GM18511 (cell line): ENCODE results near the gene MVB12B.

Experiments used
- ATAC-seq: cut with Tn5 transposase; IDR thresholded peaks from one replicate; pipeline ENCODE4 v1.9.1; 2021; ENCODE audit warnings: mild to moderate bottlenecking, moderate library complexity; ENCODE audit not compliant: unreplicated experiment

Gene MVB12B

DNA sequence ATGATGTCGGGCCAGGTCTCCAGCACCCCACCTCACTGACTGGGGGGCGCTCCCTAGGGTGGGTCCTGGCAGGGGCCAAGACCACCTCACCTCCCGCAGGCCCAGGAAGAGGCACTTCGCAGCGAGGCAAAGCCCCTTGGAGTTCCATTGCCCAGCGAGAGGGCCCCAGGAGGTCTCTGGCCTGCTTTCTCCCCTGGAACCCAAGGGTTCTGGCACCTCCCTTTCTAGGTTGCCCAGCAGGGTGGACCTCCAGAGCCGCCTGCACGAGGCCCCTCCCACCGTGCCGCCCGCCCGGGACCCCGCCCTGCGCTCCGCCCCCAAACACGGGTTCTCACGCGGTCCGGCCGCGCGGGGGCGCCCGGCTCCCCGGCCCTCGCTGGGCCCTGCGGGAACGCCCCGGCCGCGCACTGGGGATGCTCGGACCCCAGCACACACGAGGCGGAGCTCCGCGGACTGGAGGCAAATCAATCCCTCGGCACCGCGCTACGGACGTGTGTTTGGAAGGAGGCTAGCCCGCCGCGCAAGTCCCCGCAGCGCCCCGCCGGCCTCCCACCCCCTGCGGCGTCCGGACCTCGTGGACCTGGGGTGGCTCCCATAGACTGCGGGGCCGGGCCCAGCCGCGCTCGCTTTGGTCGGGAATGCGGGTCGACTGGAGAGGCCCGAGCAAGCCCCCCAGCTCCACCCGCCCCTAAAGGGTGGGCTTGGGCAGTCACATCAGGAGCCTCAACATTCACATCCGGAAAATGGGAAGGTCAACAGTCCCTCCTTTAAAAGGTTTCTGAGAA, 187.6 kb downstream of the MVB12B start:
- no peak for ATAC-seq

DNA sequence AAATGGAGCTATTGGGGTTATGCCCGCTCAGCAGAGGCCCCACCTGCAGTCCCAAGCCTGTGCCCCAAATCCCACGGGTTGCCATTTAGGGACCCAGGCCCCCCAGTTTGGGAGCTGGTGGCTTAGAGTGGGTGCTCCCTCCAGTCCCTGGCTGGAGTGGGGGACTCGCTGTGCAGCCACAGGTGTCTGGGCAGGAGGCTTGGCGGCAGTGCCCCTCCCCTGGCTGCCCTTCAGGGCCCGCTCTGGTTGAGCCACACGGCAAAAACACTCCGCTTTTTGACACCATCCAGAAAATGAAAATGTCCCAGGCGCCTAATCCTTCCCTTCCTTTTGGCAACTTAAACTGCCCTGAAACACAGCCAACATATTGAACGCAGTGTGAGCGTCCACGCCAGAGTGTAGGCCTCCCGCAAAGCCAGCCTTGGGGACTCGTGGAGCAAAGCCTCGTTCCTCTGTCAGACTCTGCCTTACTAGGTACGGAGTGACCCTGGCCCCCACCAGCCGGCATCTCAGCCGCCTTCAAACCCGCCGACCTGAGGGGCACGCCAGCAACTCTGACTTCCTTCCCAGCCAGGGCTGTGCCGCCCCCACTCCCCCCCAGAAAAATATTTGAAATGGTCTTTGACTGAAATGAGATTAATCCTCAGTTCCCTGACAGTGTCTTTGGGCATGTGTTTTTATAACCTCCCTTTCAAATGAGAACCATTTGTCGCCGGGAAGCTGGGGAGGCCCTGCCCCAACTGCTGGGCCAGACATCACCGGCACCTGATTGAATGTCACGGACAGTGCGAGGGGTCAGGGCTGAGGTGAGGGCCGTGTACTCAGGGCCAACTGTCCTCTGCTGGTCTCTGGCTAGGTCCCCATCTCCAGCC, 188.6 kb downstream of the MVB12B start:
- ATAC-seq = no peak

DNA sequence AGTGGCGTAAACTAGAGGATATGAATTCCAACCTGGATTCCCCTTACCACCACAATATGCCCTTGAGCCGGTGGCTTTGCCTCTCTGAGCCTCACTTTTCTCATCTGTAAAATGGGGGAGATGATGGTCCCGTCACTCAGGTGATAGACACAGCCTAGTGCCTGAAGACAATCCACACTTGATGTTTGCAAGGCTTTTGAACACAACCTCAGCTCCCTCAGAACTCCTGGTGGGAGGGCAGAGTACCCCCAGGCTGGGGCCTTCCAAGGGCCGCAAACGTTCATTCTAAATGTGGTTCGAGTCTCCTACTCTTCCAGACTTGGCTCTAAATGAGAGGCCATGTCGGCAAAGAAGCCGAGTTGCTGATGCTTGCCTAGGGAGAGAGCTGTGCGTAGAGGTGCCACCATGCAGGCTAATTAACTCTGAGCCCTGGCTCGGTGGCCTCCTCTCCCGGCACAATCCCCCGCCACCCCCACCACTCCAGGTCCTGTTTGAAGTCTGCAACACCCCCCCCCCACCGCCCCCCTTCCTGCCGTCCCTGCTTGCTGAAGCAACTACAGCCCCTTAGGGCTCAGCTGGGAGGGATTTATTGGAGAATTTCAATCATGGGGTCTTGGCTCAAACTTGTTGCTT, 189.4 kb downstream of the MVB12B start:
- no peak for ATAC-seq

DNA sequence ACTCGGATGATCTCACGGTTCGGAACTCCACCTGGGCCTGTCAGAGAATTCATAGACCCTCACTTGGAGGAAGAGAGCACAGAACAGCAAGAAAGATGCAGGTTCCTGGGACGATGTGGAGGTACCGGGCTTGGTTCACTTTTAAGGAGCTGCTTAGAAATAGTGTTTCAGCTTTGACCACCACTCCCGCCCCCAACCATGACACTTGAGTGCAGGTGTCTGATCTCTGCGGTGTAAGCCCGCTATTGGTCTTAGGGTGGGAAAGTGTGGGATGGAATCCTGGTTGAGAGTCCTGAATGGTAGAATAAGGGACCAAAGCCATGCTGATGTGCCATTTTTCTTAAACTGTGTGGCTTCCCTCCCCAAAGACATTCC, 189.9 kb downstream of the MVB12B start:
- ATAC-seq = no peak

DNA sequence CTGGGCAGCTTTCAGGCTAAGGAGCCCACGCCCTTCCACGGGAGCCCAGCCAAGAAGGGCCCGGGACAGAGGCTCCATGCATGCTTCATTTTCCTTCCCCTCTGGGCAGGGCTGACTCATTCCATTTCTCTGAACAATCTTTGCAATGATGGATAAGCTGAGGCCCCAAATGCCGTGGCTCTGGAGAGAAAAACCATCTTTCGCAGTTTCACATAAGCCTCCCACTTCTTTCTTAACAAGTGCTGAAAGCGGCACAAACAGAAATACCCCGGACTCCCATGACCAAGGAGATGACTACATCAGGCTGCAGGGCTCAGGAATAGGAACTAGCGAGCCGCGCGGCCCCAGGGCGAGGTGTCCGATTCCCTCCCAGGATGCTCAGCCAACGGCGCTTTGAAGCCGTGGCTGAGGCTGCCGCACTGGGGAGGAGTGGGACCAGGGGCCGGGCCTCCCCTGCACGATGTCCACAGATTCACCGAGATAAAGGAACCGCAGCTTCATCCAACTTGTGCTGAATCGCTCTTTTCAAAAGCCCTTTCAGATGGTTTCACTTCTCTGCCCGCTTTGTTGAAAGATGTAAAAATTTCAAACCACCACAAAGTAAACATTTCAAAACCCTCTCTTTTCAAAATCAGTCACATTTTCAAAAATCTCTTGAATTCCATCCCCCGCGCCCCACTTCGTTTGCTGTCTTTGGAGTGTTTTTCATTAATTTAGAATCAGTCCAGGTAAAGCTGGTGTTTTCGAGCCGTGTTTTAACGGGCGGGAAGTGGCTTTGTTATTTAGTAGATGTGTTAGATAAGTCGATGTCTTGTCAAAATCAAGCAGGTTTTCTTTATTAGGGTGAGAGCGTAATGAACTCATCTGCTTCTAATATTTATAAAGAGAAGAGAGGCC, 190.6 kb downstream of the MVB12B start:
- peak; percentile 48 for ATAC-seq

DNA sequence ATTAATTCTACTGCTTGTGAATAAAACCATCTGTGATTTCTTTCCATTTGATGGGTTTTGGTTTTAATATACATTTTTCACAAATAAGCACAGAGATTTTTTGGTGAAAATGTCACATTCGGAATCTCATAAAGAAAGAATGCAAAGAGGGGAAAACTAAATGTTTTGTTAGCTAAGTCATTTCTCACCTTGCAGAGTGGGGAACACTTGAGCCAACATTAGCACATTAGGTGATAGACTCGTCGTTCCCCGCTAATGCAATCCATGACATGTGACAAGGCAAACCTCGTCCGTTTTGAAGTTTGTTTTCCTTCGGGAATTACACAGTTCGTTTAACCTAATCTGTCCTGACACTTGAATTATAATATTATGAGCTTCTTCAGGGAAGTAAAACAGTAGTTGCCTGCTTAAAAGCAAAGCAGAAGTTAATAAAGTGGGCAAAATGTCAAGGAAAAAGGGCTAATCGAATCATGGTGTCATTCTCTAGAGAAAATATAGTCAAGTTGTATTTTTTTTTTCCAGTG, 191.3 kb downstream of the MVB12B start:
- no peak for ATAC-seq

DNA sequence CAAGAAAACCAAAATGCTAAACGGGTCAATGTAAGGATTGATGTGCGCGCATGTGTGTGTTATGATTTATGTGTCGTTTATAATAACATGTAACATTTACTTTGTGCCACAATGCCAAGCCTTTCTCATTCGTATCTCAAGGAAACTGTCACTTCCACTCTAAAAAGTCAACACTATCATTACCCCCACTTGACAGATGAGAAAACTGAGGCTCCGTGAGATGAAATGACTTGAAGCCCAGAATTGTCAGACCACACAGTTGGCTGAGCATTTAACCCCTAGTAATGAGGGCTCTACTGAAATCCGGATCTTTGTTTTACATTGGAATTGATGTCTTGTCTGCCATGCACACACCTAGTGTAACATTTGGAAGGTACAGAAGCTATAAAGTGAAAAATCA, 192.1 kb downstream of the MVB12B start:
- ATAC-seq = no peak

DNA sequence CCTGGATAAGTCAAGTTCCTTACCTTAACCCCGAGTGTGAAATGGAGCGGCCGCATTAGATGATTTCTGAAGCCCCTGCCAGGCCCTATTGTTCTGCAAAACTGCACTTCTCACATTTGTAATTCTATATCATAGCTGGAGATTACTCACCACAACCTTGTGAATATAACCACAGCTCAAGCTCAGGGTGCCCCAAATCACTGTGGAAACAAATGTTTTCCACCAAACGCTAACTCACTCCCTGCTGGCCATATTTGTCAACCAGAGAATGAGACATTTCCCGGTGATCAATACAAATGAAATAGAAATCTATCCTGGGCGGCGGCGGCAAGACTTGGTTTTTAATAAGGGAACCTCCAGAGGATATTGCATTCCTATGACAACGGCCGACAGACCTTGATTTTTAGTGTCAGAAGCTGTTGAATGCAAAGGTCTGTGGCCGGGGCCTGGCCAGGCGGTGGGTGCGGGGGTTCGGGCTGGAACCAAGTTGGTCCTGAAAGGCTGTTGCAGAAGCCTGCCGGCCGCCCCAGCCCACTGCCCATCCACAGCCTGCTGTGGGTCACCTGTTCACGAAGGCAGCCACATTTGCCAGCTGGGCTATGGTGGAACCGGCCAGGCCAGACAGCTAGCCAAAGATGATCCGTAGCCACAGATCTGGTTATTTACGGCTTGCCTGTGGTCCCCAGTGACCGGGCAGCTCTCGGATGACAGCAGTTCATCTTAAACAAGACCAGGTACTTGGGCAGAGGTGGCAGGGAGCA, 193.2 kb downstream of the MVB12B start:
- no peak for ATAC-seq

DNA sequence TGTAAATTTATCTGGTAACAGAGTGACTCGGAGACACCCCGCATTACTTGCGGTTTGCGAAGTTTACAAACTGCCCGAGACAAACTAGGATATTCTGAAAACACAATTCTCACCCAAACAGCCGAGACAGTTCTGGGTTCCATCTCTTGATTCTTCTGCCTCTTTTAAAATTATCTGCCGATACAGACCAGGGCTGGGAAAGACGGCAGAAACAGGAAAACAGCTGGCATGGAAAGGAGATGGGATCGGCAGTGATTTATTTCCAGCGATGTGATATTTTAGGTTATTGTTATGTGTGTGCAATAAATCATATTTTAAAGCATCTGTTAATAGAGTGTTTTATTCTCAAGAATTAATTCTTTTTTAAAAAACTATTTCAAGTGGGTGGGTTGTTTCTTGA, 193.8 kb downstream of the MVB12B start:
- ATAC-seq = no peak

DNA sequence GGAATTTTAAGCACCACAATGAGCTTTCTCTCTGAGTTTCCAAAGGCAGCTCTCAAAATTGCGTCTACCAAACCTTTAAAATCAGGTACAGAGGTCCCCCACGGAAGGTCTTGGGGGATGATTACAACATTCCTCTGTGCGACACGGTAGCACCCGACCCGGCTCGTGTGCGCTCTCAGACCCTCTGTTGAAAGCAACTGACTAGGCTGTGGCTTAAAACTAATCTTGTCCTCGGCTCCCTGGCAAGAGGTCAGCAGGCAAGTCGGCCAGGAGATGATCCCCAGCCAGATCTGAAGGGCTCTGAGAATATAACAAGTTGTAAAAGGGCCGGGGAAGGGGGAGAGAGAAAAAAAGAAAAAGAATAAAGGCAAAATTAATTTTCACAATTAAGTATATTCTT, 194.5 kb downstream of the MVB12B start:
- no peak for ATAC-seq

DNA sequence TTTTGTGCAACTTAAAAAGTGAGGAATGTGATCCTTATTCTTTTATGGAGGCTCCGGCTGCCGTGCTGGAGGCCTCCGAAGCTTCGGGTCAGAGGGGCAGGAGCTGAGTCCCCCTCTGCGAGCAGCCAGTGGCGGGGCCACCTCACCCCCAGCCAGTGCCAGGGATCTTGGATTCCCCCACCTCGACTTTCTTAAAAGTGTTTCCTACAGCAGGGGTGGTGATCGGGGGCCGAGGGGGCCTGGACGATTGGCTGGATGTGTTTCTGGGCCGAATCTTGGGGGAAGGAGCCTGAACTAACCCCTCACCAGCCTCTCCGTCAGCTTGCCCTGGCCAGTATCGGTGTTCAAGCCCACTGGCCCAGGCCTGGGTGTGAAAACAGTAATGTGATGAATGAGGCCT, 194.9 kb downstream of the MVB12B start:
- ATAC-seq = no peak

DNA sequence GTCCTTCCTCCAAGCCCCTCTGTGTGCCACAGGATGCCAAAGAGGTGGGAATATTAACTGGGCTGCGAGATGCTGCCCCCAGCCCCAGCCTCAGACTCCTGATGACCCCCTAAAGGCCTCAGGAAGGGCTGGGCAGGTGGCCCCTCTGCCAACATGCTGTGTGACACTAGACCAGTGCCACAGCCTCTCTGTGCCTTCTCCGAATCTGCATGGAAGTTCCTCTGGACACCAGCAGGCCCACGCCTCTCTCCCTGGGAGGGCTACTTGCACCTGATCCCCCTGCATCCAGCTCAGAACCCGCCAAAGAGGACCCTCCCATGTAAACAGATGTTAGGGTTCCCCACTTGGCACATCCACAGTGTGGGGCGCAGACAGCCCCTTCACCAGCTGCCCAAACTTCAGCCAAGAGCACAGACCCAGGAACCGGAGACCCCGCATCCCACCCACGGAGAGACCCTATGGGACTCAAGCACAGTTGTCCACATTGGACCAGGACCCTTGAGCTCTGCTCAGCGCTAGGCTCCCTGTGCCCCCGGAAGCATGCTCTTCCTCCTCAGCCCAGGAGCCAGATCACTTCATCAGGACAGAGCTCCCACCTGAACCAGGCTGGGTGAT, 195.5 kb downstream of the MVB12B start:
- no peak for ATAC-seq

DNA sequence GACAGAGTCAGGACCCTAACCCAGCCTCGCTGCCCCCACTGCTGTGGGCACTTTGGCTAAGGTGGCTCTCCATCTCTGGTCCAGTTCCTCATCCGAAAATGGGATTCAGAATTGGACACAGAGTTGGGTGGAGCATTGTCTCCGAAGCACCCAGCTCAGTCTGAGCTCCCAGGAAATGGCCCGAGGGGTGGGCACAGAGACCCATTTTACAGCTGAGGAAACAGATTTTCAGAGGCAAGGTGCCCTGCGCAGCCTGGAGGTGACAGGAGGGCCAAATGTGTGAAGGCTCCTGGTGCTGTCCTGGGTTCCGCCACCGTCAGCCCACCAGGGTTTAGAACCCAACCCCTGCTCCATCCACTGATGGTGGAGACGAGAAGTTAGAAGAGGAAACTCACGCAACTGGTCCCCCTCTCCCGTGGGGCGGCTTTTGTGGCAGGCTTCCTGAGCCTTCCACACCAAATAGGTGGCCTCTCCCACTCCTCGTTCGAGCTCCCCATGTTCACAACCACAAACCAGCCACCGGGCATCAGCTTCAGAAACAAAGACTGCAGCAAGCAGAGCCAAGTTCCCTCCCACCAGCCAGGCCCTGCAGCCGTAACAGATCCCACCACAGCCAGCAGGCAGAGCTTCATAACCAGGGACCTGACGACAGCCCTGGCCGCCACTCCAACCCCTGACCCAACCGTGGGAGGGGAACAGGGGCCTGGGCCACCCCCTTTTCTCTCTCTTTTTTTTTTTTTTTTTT, 196.2 kb downstream of the MVB12B start:
- ATAC-seq = no peak

DNA sequence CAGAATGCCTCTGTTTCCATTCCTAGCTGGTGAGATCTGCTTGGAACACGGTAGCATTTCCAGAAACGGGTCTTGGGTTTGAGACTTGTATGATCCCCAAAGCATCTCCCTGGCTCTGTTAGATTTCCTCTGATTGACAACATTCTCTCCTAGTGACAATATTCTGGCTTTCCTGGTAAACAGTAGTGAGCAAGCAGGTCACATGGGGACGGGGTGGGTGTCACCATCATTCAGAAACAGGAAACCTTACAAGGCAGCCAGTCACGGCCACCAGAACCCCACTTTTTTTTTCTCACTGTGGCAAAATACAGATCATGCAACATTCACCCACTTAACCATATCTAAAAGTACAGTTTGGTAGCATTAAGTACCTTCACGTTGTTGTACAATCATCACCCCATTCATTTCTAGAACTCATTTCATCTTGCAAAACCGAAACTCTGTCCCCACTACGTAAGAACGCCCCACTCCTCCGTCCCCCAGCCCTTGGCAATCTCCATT, 197.0 kb downstream of the MVB12B start:
- ATAC-seq = no peak

DNA sequence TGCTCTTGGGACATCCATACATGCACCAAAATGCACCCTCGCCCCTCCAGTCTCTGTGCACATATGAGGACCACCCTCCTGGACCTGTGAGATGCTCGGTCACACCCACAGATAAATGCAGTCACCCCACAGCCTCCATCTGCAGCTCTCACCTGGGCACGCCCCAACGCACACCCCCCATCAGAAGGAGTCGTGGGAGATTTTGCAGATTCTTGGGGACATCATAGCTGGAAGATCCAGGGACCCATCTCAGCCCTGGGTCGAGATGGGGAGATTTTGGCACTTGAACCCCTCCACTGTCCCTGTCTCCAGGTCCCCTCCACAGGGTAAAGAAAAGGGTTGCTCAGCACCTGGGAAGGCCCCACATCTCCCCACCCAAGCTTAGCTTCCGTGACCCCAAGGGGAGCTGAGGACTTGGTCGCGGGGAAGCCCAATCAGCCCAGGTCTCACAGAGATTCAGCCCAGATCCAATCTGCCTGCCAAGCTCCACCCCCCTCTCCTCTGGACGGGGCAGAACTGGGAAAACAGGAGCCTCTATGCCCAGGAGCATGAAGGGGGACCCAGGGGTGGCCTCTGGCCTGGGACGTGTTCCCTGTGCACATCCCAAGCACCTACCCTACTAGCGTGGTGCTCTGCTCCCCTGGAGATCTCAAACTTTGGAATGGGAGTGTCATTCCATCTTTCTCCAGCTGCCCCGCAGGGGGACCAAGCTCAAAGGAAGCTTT, 197.9 kb downstream of the MVB12B start:
- no peak for ATAC-seq

DNA sequence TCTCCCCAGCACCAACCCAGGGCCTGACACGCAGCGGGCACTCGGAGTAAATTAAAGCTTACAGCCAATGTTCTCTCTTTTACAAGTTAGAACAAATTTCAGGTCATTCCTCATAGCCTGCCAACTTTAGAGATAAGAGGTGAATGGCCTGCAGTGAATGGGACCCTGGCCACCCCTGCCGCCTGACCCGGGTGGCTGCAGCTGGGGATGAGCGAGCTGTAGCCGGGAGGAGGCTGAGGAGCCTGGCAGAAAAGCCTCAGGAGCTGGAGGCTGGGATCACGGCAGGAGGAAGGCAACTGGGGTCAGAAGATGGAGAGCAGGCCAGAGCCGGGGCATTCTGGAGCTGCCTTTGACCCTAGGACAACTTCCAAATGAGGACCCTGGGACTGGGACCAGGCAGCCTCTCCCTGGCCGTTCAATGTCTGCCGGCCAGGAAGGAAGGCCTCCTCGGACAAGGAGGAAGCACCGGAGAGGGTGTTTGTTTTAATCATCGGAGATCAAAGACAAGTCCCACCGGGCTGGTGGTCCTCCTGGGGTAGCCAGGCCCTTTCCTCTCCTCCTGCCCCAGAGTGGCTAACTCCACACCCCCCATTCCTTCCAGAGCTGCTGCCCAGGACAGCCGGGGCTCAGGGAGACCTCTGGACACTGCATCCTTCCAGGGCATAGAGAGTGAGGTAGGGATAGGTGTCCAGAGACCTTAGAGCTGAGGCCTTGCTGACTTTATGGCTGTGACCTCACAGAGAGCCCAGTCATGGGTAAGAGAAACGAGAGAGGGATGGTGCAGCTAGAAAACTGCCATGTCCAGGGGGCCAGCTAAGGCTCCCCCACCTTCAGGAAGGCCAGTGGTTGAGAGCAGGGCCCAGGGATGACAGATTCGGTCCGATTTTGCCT, 199.8 kb downstream of the MVB12B start:
- ATAC-seq = no peak
